T-cell (primary cell): ENCODE measurements around the gene UNC50. TPM values are rescaled to one million over a fixed set of nuclear protein-coding genes. Genes with fewer than 3 reads are reported as not detected.
A peak's percentile ranks its signal among the peaks of the same experiment; 100 is the strongest.

Experiments
- ATAC-seq, 4 experiments: fragments of 200-7000 bp in 3 of 4; fragments of 150-1000 bp in 1 of 4; cut with Tn5 transposase; replicated peaks in 1 of 4; 1 replicate in 3 of 4; 2 replicates in 1 of 4; pipeline ENCODE4 v1.10.0; 2021; ENCODE audit warnings: moderate library complexity in 3 of 4, mild to moderate bottlenecking in 2 of 4, moderate number of reproducible peaks in 1 of 4
- CTCF ChIA-PET, 2 donors: fragments of 300-600 bp; sonication (Branson Sonifier 250); formaldehyde crosslinking; loops; one replicate each; lab custom pipeline; 2022; ENCODE audit warnings: antibody characterized with exemption in 2 of 2; lab: Charles Lee
- POLR2A ChIA-PET, 2 donors: fragments of 300-600 bp; sonication (Branson Sonifier 250); formaldehyde crosslinking; loops; one replicate each; lab custom pipeline; 2022; ENCODE audit warnings: antibody characterized with exemption in 2 of 2; lab: Charles Lee
- DNase-seq, 35 experiments: peaks; one replicate each; pipeline versions ENCODE4 v3.0.0 to v3.0.0-alpha.2; 2013 to 2023
- H3K27ac ChIP-seq: one replicate; pipeline ENCODE4 v1.5.1; 2013; ENCODE audit warnings: low read length
- H3K27me3 ChIP-seq, 2 experiments: replicated peaks in 1 of 2; 1 replicate in 1 of 2; 2 replicates in 1 of 2; pipeline versions ENCODE4 v1.6.1 to v1.7.0; 2013; ENCODE audit warnings: low read length in 1 of 2, mixed read lengths in 1 of 2; ENCODE audit not compliant: control insufficient read depth in 2 of 2, insufficient read depth in 2 of 2; ENCODE audit errors: extremely low read depth in 1 of 2
- H3K36me3 ChIP-seq, 2 donors: 1 replicate in 1 of 2; 2 replicates in 1 of 2; pipeline versions ENCODE4 v1.6.1 to v1.7.0; 2013; ENCODE audit warnings: low read length in 1 of 2; ENCODE audit not compliant: control insufficient read depth in 2 of 2, insufficient read depth in 1 of 2; ENCODE audit errors: extremely low read depth in 1 of 2
- H3K4me1 ChIP-seq, 2 experiments: 1 replicate in 1 of 2; 2 replicates in 1 of 2; pipeline versions ENCODE4 v1.6.1 to v1.7.0; 2013; ENCODE audit warnings: low read length in 2 of 2, mixed read lengths in 1 of 2; ENCODE audit not compliant: insufficient read depth in 2 of 2, control insufficient read depth in 1 of 2; ENCODE audit errors: extremely low read depth in 1 of 2
- H3K4me3 ChIP-seq, 2 donors: 1 replicate in 1 of 2; 2 replicates in 1 of 2; pipeline versions ENCODE4 v1.5.1 to v1.7.0; 2013; ENCODE audit warnings: mild to moderate bottlenecking in 2 of 2, low read length in 1 of 2, moderate library complexity in 1 of 2; ENCODE audit not compliant: control insufficient read depth in 1 of 2; ENCODE audit errors: extremely low read depth in 1 of 2
- H3K9me3 ChIP-seq: 2 replicates; pipeline ENCODE4 v1.7.0; 2013
- H3K27ac Mint-ChIP-seq, 2 donors: one replicate each; pipeline ENCODE4 v1.8.0; 2020 to 2021; ENCODE audit warnings: mild to moderate bottlenecking in 2 of 2, mixed read lengths in 2 of 2
- H3K27me3 Mint-ChIP-seq, 2 donors: one replicate each; pipeline ENCODE4 v1.8.0; 2021 to 2022; ENCODE audit warnings: mixed read lengths in 2 of 2
- H3K36me3 Mint-ChIP-seq: one replicate; pipeline ENCODE4 v1.8.0; 2021; ENCODE audit warnings: mixed read lengths
- H3K4me1 Mint-ChIP-seq, 3 donors: one replicate each; pipeline ENCODE4 v1.8.0; 2020 to 2022; ENCODE audit warnings: mixed read lengths in 3 of 3, mild to moderate bottlenecking in 1 of 3
- H3K4me3 Mint-ChIP-seq, 3 donors: one replicate each; pipeline ENCODE4 v1.8.0; 2020 to 2022; ENCODE audit warnings: mild to moderate bottlenecking in 3 of 3, mixed read lengths in 3 of 3, moderate library complexity in 3 of 3
- H3K9me3 Mint-ChIP-seq, 3 donors: one replicate each; pipeline ENCODE4 v1.8.0; 2020 to 2022; ENCODE audit warnings: mixed read lengths in 3 of 3
- WGBS: methylation state at CpG from one replicate; pipeline ENCODE4 v1.1.5; 2013; ENCODE audit warnings: missing lambda C conversion rate; ENCODE audit not compliant: insufficient coverage; 5-methylcytosine and 5-hydroxymethylcytosine counted together
- total RNA-seq, 35 experiments: library from RNA in 6 of 35; stranded (reverse) in 6 of 35; fragments of 120-200 nt in 1 of 35; gene quantifications; one replicate each; pipeline versions ENCODE4 v1.2.1 to v1.2.4 and lab custom pipeline; 2013 to 2026

Gene UNC50
- total RNA-seq, 5 donors from 2014 or later (not counting 1 experiment from before 2014, with no cell fraction given), result 19.5 to 37.9 (median 29.5) TPM

DNA sequence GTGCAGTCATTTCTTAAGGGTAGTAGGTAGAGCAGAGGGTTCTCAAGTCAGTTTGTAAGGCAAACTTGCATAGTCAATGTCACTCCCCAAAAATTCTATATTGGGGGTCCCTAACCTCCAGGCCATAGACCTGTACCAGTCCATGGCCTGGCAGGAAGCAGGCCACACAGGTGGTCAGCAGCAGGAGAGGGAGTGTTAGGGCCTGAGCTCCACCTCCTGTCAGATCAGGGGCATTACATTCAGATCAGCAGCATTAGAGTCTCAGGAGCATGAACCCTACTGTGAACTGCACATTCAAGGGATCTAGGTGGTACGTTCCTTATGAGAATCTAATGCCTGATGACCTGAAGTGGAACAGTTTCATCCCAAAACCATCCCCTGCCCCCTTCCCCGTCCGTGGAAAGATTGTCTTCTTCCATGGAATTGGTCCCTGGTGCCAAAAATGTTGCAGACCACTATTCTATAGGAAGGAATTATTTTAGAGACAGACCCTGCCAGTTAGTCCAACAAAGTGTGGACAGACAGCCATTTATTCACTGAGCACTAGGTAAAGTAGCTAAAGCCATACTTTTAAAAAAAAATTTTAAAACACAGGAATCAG is 6.8 kb upstream of the UNC50 start:
- Mint-ChIP-seq H3K9me3 (no peaks in the 10 kb centered on the region), H3K4me3 (no peak overlapping the region), H3K27ac (peak overlapping the region; percentile 31 to 39), H3K27me3 (no peaks in the 10 kb centered on the region), H3K4me1 (peaks cover 30 to 32% (median 32%) of the 10 kb centered on the region in 3 donors), H3K36me3 (peaks cover 24% of the 10 kb centered on the region)
- Histone ChIP-seq H3K27me3 (no peaks in the 10 kb centered on the region), H3K9me3 (no peaks in the 10 kb centered on the region), H3K27ac (peak overlapping the region; percentile 15), H3K36me3 (peaks cover 0 to 48% of the 10 kb centered on the region in 2 donors), H3K4me1 (peaks cover 1 to 7% of the 10 kb centered on the region in 2 experiments), H3K4me3 (no peak overlapping the region)
- peak in 1 of 35 experiments; percentile 33 for DNase-seq
- CTCF ChIA-PET, result no interaction called here
- peak; percentile 46 to 60 (median 58) for ATAC-seq
- POLR2A ChIA-PET, result interaction anchor here (0.7 kb wide), 2 partner anchors 43 to 47 kb away, joined by 7 read pairs; no protein-coding TSS in a partner anchor
- 71% methylated on average over 1 of the region's 3 CpGs for WGBS

DNA sequence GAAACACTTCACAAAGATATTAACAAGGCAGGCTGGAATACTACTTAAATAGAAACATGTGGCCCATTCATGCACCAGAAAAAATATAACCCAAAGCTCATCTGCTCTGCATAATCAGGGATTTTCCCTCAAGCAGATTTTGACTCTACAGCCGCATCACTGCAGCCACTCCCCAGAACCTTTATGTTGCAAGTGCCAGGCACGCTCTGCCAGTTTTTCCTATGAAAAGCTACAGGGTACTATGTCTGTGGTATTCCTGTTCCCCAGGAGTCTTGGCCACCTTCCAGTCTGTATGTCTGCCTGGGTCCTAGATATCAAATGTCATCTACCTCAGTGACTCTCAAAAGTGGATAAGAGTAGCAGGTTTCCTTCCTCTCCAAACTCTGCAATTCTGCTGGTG is 3.8 kb upstream of the UNC50 start:
- no peaks in the 10 kb centered on the region for H3K27me3 ChIP-seq

GRCh38 chr2:98605076-98605475 is 3.3 kb upstream of the UNC50 start:
- peaks cover 0 to 26% of the 10 kb centered on the region in 2 donors for H3K36me3 ChIP-seq
- H3K4me3 Mint-ChIP-seq, result no peak overlapping the region
- POLR2A ChIA-PET, result interaction anchor here (0.5 to 0.6 kb wide), 2 partner anchors 8 to 106 kb away, joined by 3 read pairs; no protein-coding TSS in a partner anchor

More for the DNA sequence above, 3.8 kb upstream of the UNC50 start:
- Histone ChIP-seq H3K4me1 (peaks cover 14 to 24% of the 10 kb centered on the region in 2 experiments), H3K9me3 (no peaks in the 10 kb centered on the region), H3K36me3 (peaks cover 0 to 31% of the 10 kb centered on the region in 2 donors), H3K27ac (peak overlapping the region; percentile 6), H3K4me3 (no peak overlapping the region)
- Mint-ChIP-seq H3K4me3 (no peak overlapping the region), H3K9me3 (no peaks in the 10 kb centered on the region), H3K27me3 (no peaks in the 10 kb centered on the region), H3K27ac (peak overlapping the region; percentile 29 to 94), H3K4me1 (peaks cover 40 to 46% (median 42%) of the 10 kb centered on the region in 3 donors), H3K36me3 (peaks cover 14% of the 10 kb centered on the region)
- ChIA-PET CTCF (no interaction called here), POLR2A (interaction anchor here in 1 of 2 donors (0.6 kb wide), 1 partner anchor 886 kb away, joined by 3 read pairs; no protein-coding TSS in a partner anchor)
- DNase-seq (no peak), ATAC-seq (no peak)
- WGBS, result no CpG with 5 or more reads among the region's 2 CpGs

GRCh38 chr2:98606431-98606830 is 2.0 kb upstream of the UNC50 start:
- Histone ChIP-seq H3K27me3 (no peaks in the 10 kb centered on the region), H3K9me3 (no peaks in the 10 kb centered on the region), H3K27ac (peak overlapping the region; percentile 93), H3K36me3 (peaks cover 0 to 24% of the 10 kb centered on the region in 2 donors), H3K4me3 (no peak overlapping the region), H3K4me1 (peaks cover 22 to 34% of the 10 kb centered on the region in 2 experiments)
- ChIA-PET POLR2A (no interaction called here), CTCF (no interaction called here)
- WGBS, result 90% methylated on average over 7 of the region's 7 CpGs
- no peak for ATAC-seq
- H3K9me3 Mint-ChIP-seq, result no peaks in the 10 kb centered on the region
- peak overlapping the region; percentile 17 to 95 (median 90) for H3K4me3 Mint-ChIP-seq
- no peaks in the 10 kb centered on the region for H3K27me3 Mint-ChIP-seq
- peaks cover 16% of the 10 kb centered on the region for H3K36me3 Mint-ChIP-seq
- H3K27ac Mint-ChIP-seq, result peak overlapping the region; percentile 87 to 94
- DNase-seq, result no peak
- H3K4me1 Mint-ChIP-seq, result peaks cover 59 to 65% (median 61%) of the 10 kb centered on the region in 3 donors

More at GRCh38 chr2:98605076-98605475, 3.3 kb upstream of the UNC50 start:
- no peak for DNase-seq
- Mint-ChIP-seq H3K27me3 (no peaks in the 10 kb centered on the region), H3K9me3 (no peaks in the 10 kb centered on the region), H3K4me1 (peaks cover 46 to 52% (median 47%) of the 10 kb centered on the region in 3 donors), H3K36me3 (peaks cover 10% of the 10 kb centered on the region), H3K27ac (peak overlapping the region; percentile 77 to 94)
- CTCF ChIA-PET, result no interaction called here
- H3K27ac ChIP-seq, result no peak overlapping the region
- no peaks in the 10 kb centered on the region for H3K9me3 ChIP-seq
- ATAC-seq, result no peak
- H3K27me3 ChIP-seq, result no peaks in the 10 kb centered on the region
- WGBS, result 100% methylated on average over 1 of the region's 3 CpGs
- H3K4me3 ChIP-seq, result no peak overlapping the region
- peaks cover 18 to 28% of the 10 kb centered on the region in 2 experiments for H3K4me1 ChIP-seq

- Histone ChIP-seq H3K27ac (peak overlapping the region; percentile 93), H3K4me3 (no peak overlapping the region), H3K4me1 (peaks cover 22 to 34% of the 10 kb centered on the region in 2 experiments), H3K9me3 (no peaks in the 10 kb centered on the region), H3K27me3 (no peaks in the 10 kb centered on the region), H3K36me3 (peaks cover 0 to 20% of the 10 kb centered on the region in 2 donors)
- Mint-ChIP-seq H3K4me3 (peak overlapping the region; percentile 85 to 95 (median 90)), H3K4me1 (peaks cover 61 to 70% (median 65%) of the 10 kb centered on the region in 3 donors), H3K9me3 (no peaks in the 10 kb centered on the region), H3K27me3 (no peaks in the 10 kb centered on the region), H3K36me3 (peaks cover 21% of the 10 kb centered on the region), H3K27ac (peak overlapping the region; percentile 87 to 94)
- no peak for ATAC-seq
- WGBS, result no CpG with 5 or more reads among the region's 6 CpGs
- ChIA-PET POLR2A (interaction anchor here in 1 of 2 donors (0.6 to 1.2 kb wide), 2 partner anchors 10 to 13 kb away, joined by 3 read pairs; no protein-coding TSS in a partner anchor), CTCF (interaction anchor here in 1 of 2 donors (1.1 kb wide), 1 partner anchor 11 kb away, joined by 3 read pairs; no protein-coding TSS in a partner anchor)
- no peak for DNase-seq
Measured at GRCh38 chr2:98607104-98607503, 1.3 kb upstream of the UNC50 start.

GRCh38 chr2:98607741-98608115 is 661 bp upstream of the UNC50 start:
- H3K4me1 ChIP-seq, result peaks cover 22 to 34% of the 10 kb centered on the region in 2 experiments
- H3K36me3 ChIP-seq, result peaks cover 0 to 19% of the 10 kb centered on the region in 2 donors
- CTCF ChIA-PET, result interaction anchor here in 1 of 2 donors (1.1 kb wide), 1 partner anchor 11 kb away, joined by 3 read pairs; no protein-coding TSS in a partner anchor
- no peaks in the 10 kb centered on the region for H3K9me3 ChIP-seq
- Mint-ChIP-seq H3K4me1 (peaks cover 61 to 70% (median 66%) of the 10 kb centered on the region in 3 donors), H3K36me3 (peaks cover 21% of the 10 kb centered on the region), H3K9me3 (no peaks in the 10 kb centered on the region), H3K4me3 (peak overlapping the region; percentile 85 to 95 (median 90)), H3K27me3 (no peaks in the 10 kb centered on the region), H3K27ac (peak overlapping the region; percentile 87 to 94)
- peak overlapping the region; percentile 92 to 95 for H3K4me3 ChIP-seq
- POLR2A ChIA-PET, result interaction anchor here in 1 of 2 donors (1.2 kb wide), 1 partner anchor 10 kb away, joined by 3 read pairs; no protein-coding TSS in a partner anchor
- peak overlapping the region; percentile 93 for H3K27ac ChIP-seq
- DNase-seq (no peak), ATAC-seq (peak in 3 of 4 experiments; percentile 1 to 13 (median 1))
- WGBS, result 0% methylated on average over 4 of the region's 7 CpGs
- H3K27me3 ChIP-seq, result no peaks in the 10 kb centered on the region
